ENCODE data around the gene ST8SIA5. TPM values are rescaled to one million over a fixed set of nuclear protein-coding genes. Genes with fewer than 3 reads are reported as not detected.

The ST8SIA5 gene
- total and polyA plus RNA-seq, 2 of the 13 experiments (the other 11 are each of a cell fraction or from before 2014, with no cell fraction given): 0.07 to 0.20 TPM

DNA sequence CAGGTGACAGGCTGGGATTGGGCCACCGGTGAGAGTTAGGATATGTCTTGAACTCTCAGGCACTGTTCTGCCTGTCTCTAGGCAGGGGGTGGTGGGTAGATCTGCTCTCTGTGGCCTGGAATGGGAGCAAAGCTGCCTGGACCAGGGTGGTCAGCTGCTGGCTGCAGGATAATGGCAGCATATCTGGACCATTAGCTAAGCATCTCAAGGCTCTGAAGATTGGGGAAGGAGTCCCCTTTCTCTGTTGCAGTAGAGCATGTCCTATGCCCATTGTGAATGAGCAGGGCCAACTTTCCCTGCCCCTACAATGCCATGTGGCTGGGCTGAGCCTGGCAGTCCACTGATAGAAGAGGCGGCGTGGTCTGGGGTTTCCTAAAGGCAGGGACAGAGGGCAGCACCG is 134.4 kb downstream of the ST8SIA5 start:
- H3K4me2 ChIP-seq (ENCODE audit: low read depth, low read length): no peak overlapping the region
- no peaks in the 10 kb centered on the region for H3K79me2 ChIP-seq (ENCODE audit: insufficient read depth, low read length)
- 85% methylated on average over 4 of the region's 4 CpGs for WGBS (ENCODE audit: low lambda C conversion rate)
- FAIRE-seq: no peak
- no peak overlapping the region for H2AFZ ChIP-seq (ENCODE audit: low read length)
- in situ Hi-C loops (cut with HindIII; ENCODE audit: extremely low pct_ligation_motif_present, low pct_unique_long_range_greater_than_20kb) (no loop called here), intact Hi-C loops (cut with micrococcal nuclease; ENCODE audit: unreplicated experiment) (no loop called here)
- CTCF ChIA-PET (ENCODE audit: low intra/inter-chr PET ratio, low total read pairs): no interaction called here
- no peaks in the 10 kb centered on the region for H4K20me1 ChIP-seq (ENCODE audit: insufficient read depth, low read length)
- no peaks in the 10 kb centered on the region for H3K9me3 ChIP-seq (ENCODE audit: low read length)
- no peak for ATAC-seq
- TF ChIP-seq ZNF616 (CRISPR knock-in tag; IDR thresholded peaks at IDR 0.05; ENCODE audit: low read depth): no peak
- TF ChIP-seq POLR2A (IDR thresholded peaks at IDR 0.05; ENCODE audit: insufficient read depth in 1 of 2, low read depth in 2 of 2, low read length in 2 of 2): no peak
- no peak for TF ChIP-seq TMF1 (CRISPR knock-in tag; IDR thresholded peaks at IDR 0.05; ENCODE audit: low read depth)
- no peak for TF ChIP-seq ZNF367 (CRISPR knock-in tag; IDR thresholded peaks at IDR 0.05; ENCODE audit: borderline replicate concordance)
- TF ChIP-seq, protein P1, sequence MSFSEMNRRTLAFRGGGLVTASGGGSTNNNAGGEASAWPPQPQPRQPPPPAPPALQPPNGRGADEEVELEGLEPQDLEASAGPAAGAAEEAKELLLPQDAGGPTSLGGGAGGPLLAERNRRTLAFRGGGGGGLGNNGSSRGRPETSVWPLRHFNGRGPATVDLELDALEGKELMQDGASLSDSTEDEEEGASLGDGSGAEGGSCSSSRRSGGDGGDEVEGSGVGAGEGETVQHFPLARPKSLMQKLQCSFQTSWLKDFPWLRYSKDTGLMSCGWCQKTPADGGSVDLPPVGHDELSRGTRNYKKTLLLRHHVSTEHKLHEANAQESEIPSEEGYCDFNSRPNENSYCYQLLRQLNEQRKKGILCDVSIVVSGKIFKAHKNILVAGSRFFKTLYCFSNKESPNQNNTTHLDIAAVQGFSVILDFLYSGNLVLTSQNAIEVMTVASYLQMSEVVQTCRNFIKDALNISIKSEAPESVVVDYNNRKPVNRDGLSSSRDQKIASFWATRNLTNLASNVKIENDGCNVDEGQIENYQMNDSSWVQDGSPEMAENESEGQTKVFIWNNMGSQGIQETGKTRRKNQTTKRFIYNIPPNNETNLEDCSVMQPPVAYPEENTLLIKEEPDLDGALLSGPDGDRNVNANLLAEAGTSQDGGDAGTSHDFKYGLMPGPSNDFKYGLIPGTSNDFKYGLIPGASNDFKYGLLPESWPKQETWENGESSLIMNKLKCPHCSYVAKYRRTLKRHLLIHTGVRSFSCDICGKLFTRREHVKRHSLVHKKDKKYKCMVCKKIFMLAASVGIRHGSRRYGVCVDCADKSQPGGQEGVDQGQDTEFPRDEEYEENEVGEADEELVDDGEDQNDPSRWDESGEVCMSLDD (CRISPR knock-in tag; IDR thresholded peaks at IDR 0.05; ENCODE audit: borderline replicate concordance): no peak
- TF ChIP-seq, protein P2, sequence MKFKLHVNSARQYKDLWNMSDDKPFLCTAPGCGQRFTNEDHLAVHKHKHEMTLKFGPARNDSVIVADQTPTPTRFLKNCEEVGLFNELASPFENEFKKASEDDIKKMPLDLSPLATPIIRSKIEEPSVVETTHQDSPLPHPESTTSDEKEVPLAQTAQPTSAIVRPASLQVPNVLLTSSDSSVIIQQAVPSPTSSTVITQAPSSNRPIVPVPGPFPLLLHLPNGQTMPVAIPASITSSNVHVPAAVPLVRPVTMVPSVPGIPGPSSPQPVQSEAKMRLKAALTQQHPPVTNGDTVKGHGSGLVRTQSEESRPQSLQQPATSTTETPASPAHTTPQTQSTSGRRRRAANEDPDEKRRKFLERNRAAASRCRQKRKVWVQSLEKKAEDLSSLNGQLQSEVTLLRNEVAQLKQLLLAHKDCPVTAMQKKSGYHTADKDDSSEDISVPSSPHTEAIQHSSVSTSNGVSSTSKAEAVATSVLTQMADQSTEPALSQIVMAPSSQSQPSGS (CRISPR knock-in tag; IDR thresholded peaks at IDR 0.05): no peak
- TF ChIP-seq MAZ (IDR thresholded peaks at IDR 0.05; ENCODE audit: borderline replicate concordance, low read depth, low read length): no peak
- no peak for TF ChIP-seq MAZ (CRISPR knock-in tag; IDR thresholded peaks at IDR 0.05; ENCODE audit: low read depth)
- no TSS peak for BruUV-seq (replicated peaks)
- no peak overlapping the region for H3K9ac ChIP-seq (ENCODE audit: insufficient read depth, low read depth, low read length)
- H3K4me1 ChIP-seq (ENCODE audit: insufficient read depth, low read length): peaks cover 8% of the 10 kb centered on the region; the same call in 1 of the 2 replicates
- H3K27me3 ChIP-seq (ENCODE audit: control insufficient read depth in 1 of 2, insufficient read depth in 2 of 2, low read length in 2 of 2): no peaks in the 10 kb centered on the region
- no peak for DNase-seq (ENCODE audit: low spot score)
- H3K4me3 ChIP-seq (replicated peaks in 1 of 3; ENCODE audit: insufficient read depth in 1 of 3, low read depth in 2 of 3, low read length in 3 of 3): no peak overlapping the region
- H3K27ac ChIP-seq (ENCODE audit: extremely low read length, insufficient read depth, low read length): no peak overlapping the region
- H3K36me3 ChIP-seq (replicated peaks in 1 of 2; ENCODE audit: control insufficient read depth in 1 of 2, insufficient read depth in 2 of 2, low read length in 2 of 2): no peaks in the 10 kb centered on the region
- POLR2A ChIA-PET: no interaction called here
